ENCODE measurements around the gene FADS6. TPM values are rescaled to one million over a fixed set of nuclear protein-coding genes. Genes with fewer than 3 reads are reported as not detected.

The FADS6 gene
- total and polyA plus RNA-seq, 2 of the 13 experiments (the other 11 are each of a cell fraction or from before 2014, with no cell fraction given) = 0.11 TPM

DNA sequence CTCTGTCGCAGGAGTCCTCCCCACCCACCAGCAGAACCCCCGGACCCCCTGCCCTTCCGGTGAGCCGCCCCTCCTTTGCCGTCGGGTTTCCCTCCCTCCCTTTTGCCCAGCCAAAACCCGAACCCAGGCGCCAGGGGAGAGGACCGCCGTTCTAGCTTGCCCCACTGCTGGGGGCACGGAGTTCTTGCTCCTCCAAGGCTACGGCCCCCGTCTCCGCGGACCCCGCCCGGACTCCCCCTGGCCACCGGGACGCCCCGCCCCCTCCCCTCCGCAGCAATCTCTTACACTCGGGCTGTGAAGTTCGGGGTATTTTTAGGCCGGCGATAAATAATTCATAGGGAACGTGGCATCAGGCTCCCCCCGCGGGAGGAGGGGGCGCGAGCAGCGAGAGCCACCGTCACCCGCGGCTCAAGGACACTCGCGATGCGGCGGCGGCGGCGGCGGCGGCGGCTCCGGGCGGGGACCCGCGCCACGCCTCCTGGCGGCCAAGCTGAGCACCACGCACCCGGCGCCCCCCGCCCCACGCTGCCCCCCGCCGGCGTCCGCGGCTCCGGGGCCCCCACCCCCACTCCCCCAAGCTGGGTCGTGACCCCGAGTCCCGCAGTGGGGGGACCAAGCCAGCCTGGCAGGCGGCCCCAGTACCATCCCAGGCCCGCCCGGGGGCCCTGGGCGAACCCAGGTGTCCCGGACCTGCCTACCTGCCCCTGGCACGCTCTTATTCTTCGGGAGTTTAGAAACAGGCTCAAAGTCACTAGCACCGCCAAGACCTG is 33.8 kb downstream of the FADS6 start, which contains the start of gene GRIN2C:
TSS of gene GRIN2C (minus strand) at position 427 of the 770 bp plus-strand sequence. CDS start 4,793 bp downstream, outside the sequence.
- TF ChIP-seq RAD21 (CRISPR knock-in tag; IDR thresholded peaks at IDR 0.05) (peak; percentile 51; the same call in 1 of the 2 replicates), ZNF644 (CRISPR knock-in tag; IDR thresholded peaks at IDR 0.05; ENCODE audit: low read depth) (no peak)
- TF ChIP-seq, protein P1, sequence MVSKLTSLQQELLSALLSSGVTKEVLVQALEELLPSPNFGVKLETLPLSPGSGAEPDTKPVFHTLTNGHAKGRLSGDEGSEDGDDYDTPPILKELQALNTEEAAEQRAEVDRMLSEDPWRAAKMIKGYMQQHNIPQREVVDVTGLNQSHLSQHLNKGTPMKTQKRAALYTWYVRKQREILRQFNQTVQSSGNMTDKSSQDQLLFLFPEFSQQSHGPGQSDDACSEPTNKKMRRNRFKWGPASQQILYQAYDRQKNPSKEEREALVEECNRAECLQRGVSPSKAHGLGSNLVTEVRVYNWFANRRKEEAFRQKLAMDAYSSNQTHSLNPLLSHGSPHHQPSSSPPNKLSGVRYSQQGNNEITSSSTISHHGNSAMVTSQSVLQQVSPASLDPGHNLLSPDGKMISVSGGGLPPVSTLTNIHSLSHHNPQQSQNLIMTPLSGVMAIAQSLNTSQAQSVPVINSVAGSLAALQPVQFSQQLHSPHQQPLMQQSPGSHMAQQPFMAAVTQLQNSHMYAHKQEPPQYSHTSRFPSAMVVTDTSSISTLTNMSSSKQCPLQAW (CRISPR knock-in tag; IDR thresholded peaks at IDR 0.05) = 0 out of 2 replicates have a peak, but pooled peaks have one; percentile 12
- TF ChIP-seq, protein P2, sequence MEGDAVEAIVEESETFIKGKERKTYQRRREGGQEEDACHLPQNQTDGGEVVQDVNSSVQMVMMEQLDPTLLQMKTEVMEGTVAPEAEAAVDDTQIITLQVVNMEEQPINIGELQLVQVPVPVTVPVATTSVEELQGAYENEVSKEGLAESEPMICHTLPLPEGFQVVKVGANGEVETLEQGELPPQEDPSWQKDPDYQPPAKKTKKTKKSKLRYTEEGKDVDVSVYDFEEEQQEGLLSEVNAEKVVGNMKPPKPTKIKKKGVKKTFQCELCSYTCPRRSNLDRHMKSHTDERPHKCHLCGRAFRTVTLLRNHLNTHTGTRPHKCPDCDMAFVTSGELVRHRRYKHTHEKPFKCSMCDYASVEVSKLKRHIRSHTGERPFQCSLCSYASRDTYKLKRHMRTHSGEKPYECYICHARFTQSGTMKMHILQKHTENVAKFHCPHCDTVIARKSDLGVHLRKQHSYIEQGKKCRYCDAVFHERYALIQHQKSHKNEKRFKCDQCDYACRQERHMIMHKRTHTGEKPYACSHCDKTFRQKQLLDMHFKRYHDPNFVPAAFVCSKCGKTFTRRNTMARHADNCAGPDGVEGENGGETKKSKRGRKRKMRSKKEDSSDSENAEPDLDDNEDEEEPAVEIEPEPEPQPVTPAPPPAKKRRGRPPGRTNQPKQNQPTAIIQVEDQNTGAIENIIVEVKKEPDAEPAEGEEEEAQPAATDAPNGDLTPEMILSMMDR (CRISPR knock-in tag; IDR thresholded peaks at IDR 0.05) = peak; percentile 38; the same call in 1 of the 2 replicates
- DNase-seq (ENCODE audit: low spot score) = no peak
- Histone ChIP-seq H3K4me1 (ENCODE audit: insufficient read depth, low read length) (peaks cover 35% of the 10 kb centered on the region), H3K27me3 (ENCODE audit: control insufficient read depth in 1 of 2, insufficient read depth in 2 of 2, low read length in 2 of 2) (peaks cover 24 to 58% of the 10 kb centered on the region in 2 experiments; a peak in 4 of 5 replicates), H3K9me3 (ENCODE audit: low read length) (no peaks in the 10 kb centered on the region), H3K79me2 (ENCODE audit: insufficient read depth, low read length) (no peaks in the 10 kb centered on the region), H3K27ac (ENCODE audit: extremely low read length, insufficient read depth, low read length) (no peak within 1 kb of the TSS), H3K36me3 (replicated peaks in 1 of 2; ENCODE audit: control insufficient read depth in 1 of 2, insufficient read depth in 2 of 2, low read length in 2 of 2) (peaks cover 0 to 3% of the 10 kb centered on the region in 2 experiments; a peak in 3 of 5 replicates), H3K4me2 (ENCODE audit: low read depth, low read length) (peak within 1 kb of the TSS; percentile 54), H2AFZ (ENCODE audit: low read length) (no peak within 1 kb of the TSS), H4K20me1 (ENCODE audit: insufficient read depth, low read length) (no peaks in the 10 kb centered on the region), H3K4me3 (replicated peaks in 1 of 3; ENCODE audit: insufficient read depth in 1 of 3, low read depth in 2 of 3, low read length in 3 of 3) (peak within 1 kb of the TSS; percentile 45 to 53 (median 50); a peak in 4 of 6 replicates), H3K9ac (ENCODE audit: insufficient read depth, low read depth, low read length) (no peak within 1 kb of the TSS)
- in situ Hi-C loops (cut with HindIII; ENCODE audit: extremely low pct_ligation_motif_present, low pct_unique_long_range_greater_than_20kb) = loop anchor here (5.0 kb wide), 1 partner anchor 67 kb away; no protein-coding TSS in a partner anchor
- CTCF ChIA-PET (ENCODE audit: low intra/inter-chr PET ratio, low total read pairs) = interaction anchor here (2.3 kb wide), 1 partner anchor 68 kb away, joined by 13 read pairs; no protein-coding TSS in a partner anchor
- POLR2A ChIA-PET = interaction anchor here (1.5 kb wide), 1 partner anchor 13 kb away, joined by 5 read pairs; the partner anchor contains the start of gene FDXR
- intact Hi-C loops (cut with micrococcal nuclease; ENCODE audit: unreplicated experiment) = loop anchor here (10.0 kb wide), 1 partner anchor 205 kb away; no protein-coding TSS in a partner anchor
- FAIRE-seq = no peak
- 12% methylated on average over 56 of the region's 72 CpGs for WGBS (ENCODE audit: low lambda C conversion rate)
- 0 out of 3 replicates have a peak, but pooled peaks have one; percentile 2 for ATAC-seq
- BruUV-seq (replicated peaks) = no TSS peak
